HepG2 (cell line): ENCODE results near the gene PRKG1. TPM values are rescaled to one million over a fixed set of nuclear protein-coding genes. Genes with fewer than 3 reads are reported as not detected.

Source experiments
- ATAC-seq: fragments of 200-7000 bp; cut with Tn5 transposase; 3 replicates; pipeline ENCODE4 v1.9.1; 2020; ENCODE audit warnings: mild to moderate bottlenecking, moderate library complexity
- BruUV-seq: library from RNA; stranded (reverse); fragments of 400-500 nt; replicated peaks from 2 replicates; lab custom pipeline; 2021; lab: Mats Ljungman, UMichigan
- CTCF ChIA-PET: fragments of 300-600 bp; formaldehyde crosslinking; extraction: SDS; loops from one replicate; lab custom pipeline; 2021; ENCODE audit warnings: low total read pairs, inconsistent platforms, low intra/inter-chr PET ratio; lab: Yijun Ruan, JAX
- POLR2A ChIA-PET: fragments of 350-600 bp; sonication (Branson Sonifier 250); formaldehyde crosslinking; loops from one replicate; lab custom pipeline; 2020; ENCODE audit warnings: antibody characterized with exemption, inconsistent platforms; lab: Yijun Ruan, JAX
- DNase-seq: peaks from one replicate; pipeline ENCODE4 v3.0.0-alpha.2; 2015; ENCODE audit warnings: low spot score
- FAIRE-seq: peaks from 3 replicates; lab custom pipeline; 2011; peaks lifted over from hg19 to GRCh38; lab: Jason Lieb, UNC
- H2AFZ ChIP-seq: one replicate; pipeline ENCODE4 v1.6.1; 2011; ENCODE audit warnings: low read length, inconsistent platforms
- H3K27ac ChIP-seq: fragments of 300-600 bp; 3 replicates; pipeline ENCODE4 v1.8.0; 2011; ENCODE audit warnings: mixed run types, mild to moderate bottlenecking, mixed read lengths, low read length, inconsistent platforms; ENCODE audit not compliant: insufficient read depth; ENCODE audit errors: extremely low read length
- H3K27me3 ChIP-seq, 2 experiments: fragments of 200-600 bp in 1 of 2; 2 replicates in 1 of 2; 3 replicates in 1 of 2; pipeline versions ENCODE4 v1.6.0 to v1.8.0; 2011; ENCODE audit warnings: low read length in 2 of 2, mild to moderate bottlenecking in 2 of 2, moderate library complexity in 2 of 2, inconsistent platforms in 1 of 2; ENCODE audit not compliant: insufficient read depth in 2 of 2, control insufficient read depth in 1 of 2
- H3K36me3 ChIP-seq, 2 experiments: fragments of 200-600 bp in 1 of 2; replicated peaks in 1 of 2; 2 replicates in 1 of 2; 3 replicates in 1 of 2; pipeline versions ENCODE4 v1.5.1 to v1.8.0; 2011; ENCODE audit warnings: low read length in 2 of 2, inconsistent platforms in 1 of 2; ENCODE audit not compliant: insufficient read depth in 2 of 2, control insufficient read depth in 1 of 2
- H3K4me1 ChIP-seq: 2 replicates; pipeline ENCODE4 v1.5.1; 2012; ENCODE audit warnings: low read length, inconsistent platforms; ENCODE audit not compliant: insufficient read depth
- H3K4me2 ChIP-seq: 2 replicates; pipeline ENCODE4 v1.6.0; 2011; ENCODE audit warnings: low read depth, low read length, inconsistent platforms
- H3K4me3 ChIP-seq, 3 experiments: fragments of 200-600 bp in 1 of 3; sonication (generic), shearing (Covaris generic) in 1 of 3; replicated peaks in 1 of 3; 2 replicates each; pipeline ENCODE4 v1.5.1; 2011 to 2016; ENCODE audit warnings: low read length in 3 of 3, inconsistent platforms in 2 of 3, low read depth in 2 of 3, mild to moderate bottlenecking in 2 of 3, control low read depth in 1 of 3, mixed read lengths in 1 of 3; ENCODE audit not compliant: insufficient read depth in 1 of 3
- H3K79me2 ChIP-seq: one replicate; pipeline ENCODE4 v1.6.1; 2011; ENCODE audit warnings: low read length, inconsistent platforms; ENCODE audit not compliant: insufficient read depth
- H3K9ac ChIP-seq: 2 replicates; pipeline ENCODE4 v1.6.0; 2011; ENCODE audit warnings: mild to moderate bottlenecking, low read depth, low read length, inconsistent platforms; ENCODE audit not compliant: insufficient read depth
- H3K9me3 ChIP-seq: 2 replicates; pipeline ENCODE4 v1.5.1; 2012; ENCODE audit warnings: mild to moderate bottlenecking, low read length
- H4K20me1 ChIP-seq: 2 replicates; pipeline ENCODE4 v1.6.0; 2011; ENCODE audit warnings: inconsistent platforms, mild to moderate bottlenecking, low read length, moderate library complexity; ENCODE audit not compliant: insufficient read depth
- CEBPG ChIP-seq: IDR thresholded peaks from 2 replicates; pipeline ENCODE4 v1.6.1; 2016
- CREM ChIP-seq, 2 experiments: sonication (generic) in 1 of 2; formaldehyde crosslinking in 1 of 2; IDR thresholded peaks; 2 replicates each; pipeline versions ENCODE4 v1.4.0 to v1.6.1; 2016 to 2020; ENCODE audit warnings: antibody characterized with exemption in 1 of 2, mild to moderate bottlenecking in 1 of 2, missing genetic modification reagents in 1 of 2
- PHF8 ChIP-seq: sonication (generic); formaldehyde crosslinking; IDR thresholded peaks from 2 replicates; pipeline ENCODE4 v1.5.0; 2020; ENCODE audit warnings: missing genetic modification reagents
- SOX5 ChIP-seq: IDR thresholded peaks from 2 replicates; pipeline ENCODE4 v1.6.1; 2016; ENCODE audit warnings: borderline replicate concordance
- SP4 ChIP-seq: sonication (generic); formaldehyde crosslinking; IDR thresholded peaks from 2 replicates; pipeline ENCODE4 v1.8.1; 2023; ENCODE audit warnings: mild to moderate bottlenecking, missing genetic modification reagents
- TEAD2 ChIP-seq: sonication (generic); formaldehyde crosslinking; IDR thresholded peaks from 2 replicates; pipeline ENCODE4 v1.9.0; 2021; ENCODE audit warnings: missing genetic modification reagents
- TMF1 ChIP-seq: sonication (generic); formaldehyde crosslinking; IDR thresholded peaks from 2 replicates; pipeline ENCODE4 v1.8.1; 2022; ENCODE audit warnings: low read depth, missing genetic modification reagents
- ZNF335 ChIP-seq: sonication (generic); formaldehyde crosslinking; IDR thresholded peaks from 2 replicates; pipeline ENCODE4 v1.4.0; 2020; ENCODE audit warnings: missing genetic modification reagents
- ZNF367 ChIP-seq: sonication (generic); formaldehyde crosslinking; IDR thresholded peaks from 2 replicates; pipeline ENCODE4 v1.4.0; 2020; ENCODE audit warnings: missing genetic modification reagents, borderline replicate concordance
- WGBS: methylation state at CpG from one replicate; pipeline ENCODE4 v1.1.6; 2017; ENCODE audit warnings: low lambda C conversion rate; 5-methylcytosine and 5-hydroxymethylcytosine counted together
- in situ Hi-C: cut with HindIII; loops from 2 replicates; pipeline ENCODE4 v1.10.0; 2017; ENCODE audit warnings: low pct_unique_long_range_greater_than_20kb; ENCODE audit not compliant: extremely low pct_ligation_motif_present
- intact Hi-C: fragments of 100-400 bp; cut with micrococcal nuclease; formaldehyde crosslinking; loops from one replicate; pipeline ENCODE4 v1.10.0; 2022; ENCODE audit not compliant: unreplicated experiment
- polyA plus RNA-seq, 8 experiments: library from polyadenylated mRNA; depleted of rRNA in 3 of 8; stranded (reverse) in 7 of 8; unstranded in 1 of 8; fragments of >200 nt; fragmentation: Illumina TruSeq in 4 of 8; extraction: Trizol in 4 of 8; gene quantifications; 2 replicates each; pipeline versions ENCODE4 v1.2.1 to v1.2.3, GENCODE V29; 2011 to 2016; ENCODE audit warnings: low read depth in 4 of 8, missing spikeins in 1 of 8, mixed read lengths in 1 of 8; ENCODE audit not compliant: insufficient read depth in 1 of 8
- total RNA-seq, 5 experiments: library from RNA; depleted of rRNA; stranded (reverse); fragments of >200 nt; fragmentation: Illumina TruSeq; extraction: Trizol; gene quantifications; 2 replicates each; pipeline ENCODE4 v1.2.3, GENCODE V29; 2016; ENCODE audit warnings: low read depth in 1 of 5
- TF ChIP-seq, protein P1 (sequence below): IDR thresholded peaks from 2 replicates; pipeline ENCODE4 v1.4.0; 2020; ENCODE audit warnings: mild to moderate bottlenecking, missing genetic modification reagents
- TF ChIP-seq, protein P2 (sequence below): sonication (generic); formaldehyde crosslinking; IDR thresholded peaks from 2 replicates; pipeline ENCODE4 v1.5.0; 2020; ENCODE audit warnings: mild to moderate bottlenecking, missing genetic modification reagents
- TF ChIP-seq, protein P3 (sequence below): sonication (generic); formaldehyde crosslinking; IDR thresholded peaks from 2 replicates; pipeline ENCODE4 v1.5.0; 2020; ENCODE audit warnings: missing genetic modification reagents
- TF ChIP-seq, protein P4 (sequence below): sonication (generic); formaldehyde crosslinking; IDR thresholded peaks from 2 replicates; pipeline ENCODE4 v1.4.0; 2020; ENCODE audit warnings: missing genetic modification reagents

PRKG1 gene
- total and polyA plus RNA-seq, 2 of the 13 experiments (the other 11 are each of a cell fraction or from before 2014, with no cell fraction given): 0.01 TPM; not detected in 1

DNA sequence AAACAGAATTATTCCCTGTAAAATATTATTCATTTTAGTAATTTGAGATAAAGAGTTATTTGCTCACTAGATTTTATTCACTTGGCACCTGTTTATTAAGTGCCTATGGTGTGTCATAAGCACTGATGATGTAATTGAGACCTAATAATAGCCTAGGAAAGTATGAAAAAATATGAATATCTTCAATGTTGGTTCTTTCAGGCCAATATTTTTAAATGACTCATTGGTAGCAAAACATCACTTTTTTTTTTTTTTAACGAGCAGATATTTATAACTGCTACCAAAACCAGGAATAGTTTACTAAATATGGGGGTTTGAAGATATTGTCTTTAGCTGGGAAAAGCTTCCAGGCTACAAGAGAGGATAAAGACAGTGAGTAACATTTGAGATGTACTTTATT, 228.0 kb downstream of the PRKG1 start:
- no peaks in the 10 kb centered on the region for H3K27me3 ChIP-seq
- H3K36me3 ChIP-seq: no peaks in the 10 kb centered on the region
- ATAC-seq: no peak
- intact Hi-C loops (no loop called here), in situ Hi-C loops (no loop called here)
- no peaks in the 10 kb centered on the region for H3K79me2 ChIP-seq
- no peaks in the 10 kb centered on the region for H3K9me3 ChIP-seq
- no peaks in the 10 kb centered on the region for H4K20me1 ChIP-seq
- H3K4me1 ChIP-seq: no peaks in the 10 kb centered on the region
- no peak for DNase-seq
- ChIA-PET CTCF (no interaction called here), POLR2A (no interaction called here)
- H3K9ac ChIP-seq: no peak overlapping the region
- no peak overlapping the region for H3K4me2 ChIP-seq
- H2AFZ ChIP-seq: no peak overlapping the region
- BruUV-seq: no TSS peak
- FAIRE-seq: no peak
- 0% methylated on average over 1 of the region's 1 CpG for WGBS
- no peak overlapping the region for H3K27ac ChIP-seq
- TF ChIP-seq SOX5 (no peak), ZNF367 (CRISPR knock-in tag) (no peak), SP4 (CRISPR knock-in tag) (no peak), TEAD2 (no peak), TMF1 (CRISPR knock-in tag) (no peak), ZNF335 (no peak), CREM (IDR thresholded peaks at IDR 0.05) (no peak), CREM (CRISPR knock-in tag; IDR thresholded peaks at IDR 0.05) (no peak), PHF8 (CRISPR knock-in tag) (no peak), CEBPG (CRISPR knock-in tag) (no peak)
- TF ChIP-seq, protein P1, sequence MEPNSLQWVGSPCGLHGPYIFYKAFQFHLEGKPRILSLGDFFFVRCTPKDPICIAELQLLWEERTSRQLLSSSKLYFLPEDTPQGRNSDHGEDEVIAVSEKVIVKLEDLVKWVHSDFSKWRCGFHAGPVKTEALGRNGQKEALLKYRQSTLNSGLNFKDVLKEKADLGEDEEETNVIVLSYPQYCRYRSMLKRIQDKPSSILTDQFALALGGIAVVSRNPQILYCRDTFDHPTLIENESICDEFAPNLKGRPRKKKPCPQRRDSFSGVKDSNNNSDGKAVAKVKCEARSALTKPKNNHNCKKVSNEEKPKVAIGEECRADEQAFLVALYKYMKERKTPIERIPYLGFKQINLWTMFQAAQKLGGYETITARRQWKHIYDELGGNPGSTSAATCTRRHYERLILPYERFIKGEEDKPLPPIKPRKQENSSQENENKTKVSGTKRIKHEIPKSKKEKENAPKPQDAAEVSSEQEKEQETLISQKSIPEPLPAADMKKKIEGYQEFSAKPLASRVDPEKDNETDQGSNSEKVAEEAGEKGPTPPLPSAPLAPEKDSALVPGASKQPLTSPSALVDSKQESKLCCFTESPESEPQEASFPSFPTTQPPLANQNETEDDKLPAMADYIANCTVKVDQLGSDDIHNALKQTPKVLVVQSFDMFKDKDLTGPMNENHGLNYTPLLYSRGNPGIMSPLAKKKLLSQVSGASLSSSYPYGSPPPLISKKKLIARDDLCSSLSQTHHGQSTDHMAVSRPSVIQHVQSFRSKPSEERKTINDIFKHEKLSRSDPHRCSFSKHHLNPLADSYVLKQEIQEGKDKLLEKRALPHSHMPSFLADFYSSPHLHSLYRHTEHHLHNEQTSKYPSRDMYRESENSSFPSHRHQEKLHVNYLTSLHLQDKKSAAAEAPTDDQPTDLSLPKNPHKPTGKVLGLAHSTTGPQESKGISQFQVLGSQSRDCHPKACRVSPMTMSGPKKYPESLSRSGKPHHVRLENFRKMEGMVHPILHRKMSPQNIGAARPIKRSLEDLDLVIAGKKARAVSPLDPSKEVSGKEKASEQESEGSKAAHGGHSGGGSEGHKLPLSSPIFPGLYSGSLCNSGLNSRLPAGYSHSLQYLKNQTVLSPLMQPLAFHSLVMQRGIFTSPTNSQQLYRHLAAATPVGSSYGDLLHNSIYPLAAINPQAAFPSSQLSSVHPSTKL: no peak
- TF ChIP-seq, protein P2, sequence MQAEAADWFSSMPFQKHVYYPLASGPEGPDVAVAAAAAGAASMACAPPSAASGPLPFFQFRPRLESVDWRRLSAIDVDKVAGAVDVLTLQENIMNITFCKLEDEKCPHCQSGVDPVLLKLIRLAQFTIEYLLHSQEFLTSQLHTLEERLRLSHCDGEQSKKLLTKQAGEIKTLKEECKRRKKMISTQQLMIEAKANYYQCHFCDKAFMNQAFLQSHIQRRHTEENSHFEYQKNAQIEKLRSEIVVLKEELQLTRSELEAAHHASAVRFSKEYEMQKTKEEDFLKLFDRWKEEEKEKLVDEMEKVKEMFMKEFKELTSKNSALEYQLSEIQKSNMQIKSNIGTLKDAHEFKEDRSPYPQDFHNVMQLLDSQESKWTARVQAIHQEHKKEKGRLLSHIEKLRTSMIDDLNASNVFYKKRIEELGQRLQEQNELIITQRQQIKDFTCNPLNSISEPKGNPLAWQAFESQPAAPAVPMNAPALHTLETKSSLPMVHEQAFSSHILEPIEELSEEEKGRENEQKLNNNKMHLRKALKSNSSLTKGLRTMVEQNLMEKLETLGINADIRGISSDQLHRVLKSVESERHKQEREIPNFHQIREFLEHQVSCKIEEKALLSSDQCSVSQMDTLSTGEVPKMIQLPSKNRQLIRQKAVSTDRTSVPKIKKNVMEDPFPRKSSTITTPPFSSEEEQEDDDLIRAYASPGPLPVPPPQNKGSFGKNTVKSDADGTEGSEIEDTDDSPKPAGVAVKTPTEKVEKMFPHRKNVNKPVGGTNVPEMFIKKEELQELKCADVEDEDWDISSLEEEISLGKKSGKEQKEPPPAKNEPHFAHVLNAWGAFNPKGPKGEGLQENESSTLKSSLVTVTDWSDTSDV (CRISPR knock-in tag): no peak
- TF ChIP-seq, protein P3, sequence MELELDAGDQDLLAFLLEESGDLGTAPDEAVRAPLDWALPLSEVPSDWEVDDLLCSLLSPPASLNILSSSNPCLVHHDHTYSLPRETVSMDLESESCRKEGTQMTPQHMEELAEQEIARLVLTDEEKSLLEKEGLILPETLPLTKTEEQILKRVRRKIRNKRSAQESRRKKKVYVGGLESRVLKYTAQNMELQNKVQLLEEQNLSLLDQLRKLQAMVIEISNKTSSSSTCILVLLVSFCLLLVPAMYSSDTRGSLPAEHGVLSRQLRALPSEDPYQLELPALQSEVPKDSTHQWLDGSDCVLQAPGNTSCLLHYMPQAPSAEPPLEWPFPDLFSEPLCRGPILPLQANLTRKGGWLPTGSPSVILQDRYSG (CRISPR knock-in tag): no peak
- TF ChIP-seq, protein P4, sequence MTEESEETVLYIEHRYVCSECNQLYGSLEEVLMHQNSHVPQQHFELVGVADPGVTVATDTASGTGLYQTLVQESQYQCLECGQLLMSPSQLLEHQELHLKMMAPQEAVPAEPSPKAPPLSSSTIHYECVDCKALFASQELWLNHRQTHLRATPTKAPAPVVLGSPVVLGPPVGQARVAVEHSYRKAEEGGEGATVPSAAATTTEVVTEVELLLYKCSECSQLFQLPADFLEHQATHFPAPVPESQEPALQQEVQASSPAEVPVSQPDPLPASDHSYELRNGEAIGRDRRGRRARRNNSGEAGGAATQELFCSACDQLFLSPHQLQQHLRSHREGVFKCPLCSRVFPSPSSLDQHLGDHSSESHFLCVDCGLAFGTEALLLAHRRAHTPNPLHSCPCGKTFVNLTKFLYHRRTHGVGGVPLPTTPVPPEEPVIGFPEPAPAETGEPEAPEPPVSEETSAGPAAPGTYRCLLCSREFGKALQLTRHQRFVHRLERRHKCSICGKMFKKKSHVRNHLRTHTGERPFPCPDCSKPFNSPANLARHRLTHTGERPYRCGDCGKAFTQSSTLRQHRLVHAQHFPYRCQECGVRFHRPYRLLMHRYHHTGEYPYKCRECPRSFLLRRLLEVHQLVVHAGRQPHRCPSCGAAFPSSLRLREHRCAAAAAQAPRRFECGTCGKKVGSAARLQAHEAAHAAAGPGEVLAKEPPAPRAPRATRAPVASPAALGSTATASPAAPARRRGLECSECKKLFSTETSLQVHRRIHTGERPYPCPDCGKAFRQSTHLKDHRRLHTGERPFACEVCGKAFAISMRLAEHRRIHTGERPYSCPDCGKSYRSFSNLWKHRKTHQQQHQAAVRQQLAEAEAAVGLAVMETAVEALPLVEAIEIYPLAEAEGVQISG (CRISPR knock-in tag): no peak
- no peak overlapping the region for H3K4me3 ChIP-seq
